ENCODE measurements around the gene MAP2. TPM values are rescaled to one million over a fixed set of nuclear protein-coding genes. Genes with fewer than 3 reads are reported as not detected.

Gene MAP2
- total and polyA plus RNA-seq, 4 donors: 0.70 to 4.2 (median 1.9) TPM

DNA sequence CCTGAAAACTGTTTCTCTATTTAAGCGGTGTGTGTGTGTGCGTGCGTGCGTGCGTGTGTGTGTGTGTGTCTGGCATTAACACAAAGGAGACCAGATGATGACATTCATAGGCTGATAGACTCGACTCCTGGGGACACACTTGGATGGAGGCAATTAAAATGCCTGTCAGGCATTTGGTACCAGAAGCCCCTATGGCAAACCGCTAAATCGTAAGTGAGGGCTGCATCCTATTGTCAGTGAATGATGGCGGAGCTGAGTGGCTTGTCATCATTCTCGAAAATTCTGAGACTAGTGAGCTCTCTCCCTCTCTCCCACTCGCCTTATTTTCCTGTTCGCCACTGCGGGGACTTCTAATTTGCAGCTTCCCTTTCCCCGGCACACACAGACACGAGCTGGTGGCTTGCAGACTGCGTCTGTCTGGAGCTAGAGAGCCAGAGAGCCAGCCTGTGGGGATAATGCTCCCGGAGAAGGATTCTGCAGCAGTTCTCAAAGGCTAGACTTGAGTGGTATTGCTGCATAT lies 155.4 kb downstream of the MAP2 start (continued):
- TF ChIP-seq NR2F2 (IDR thresholded peaks at IDR 0.05) (no peak), HNF4G (IDR thresholded peaks at IDR 0.05) (no peak), JUND (IDR thresholded peaks at IDR 0.05) (no peak)
- TF ChIP-seq, protein P1, sequence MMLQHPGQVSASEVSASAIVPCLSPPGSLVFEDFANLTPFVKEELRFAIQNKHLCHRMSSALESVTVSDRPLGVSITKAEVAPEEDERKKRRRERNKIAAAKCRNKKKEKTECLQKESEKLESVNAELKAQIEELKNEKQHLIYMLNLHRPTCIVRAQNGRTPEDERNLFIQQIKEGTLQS (IDR thresholded peaks at IDR 0.05): no peak

DNA sequence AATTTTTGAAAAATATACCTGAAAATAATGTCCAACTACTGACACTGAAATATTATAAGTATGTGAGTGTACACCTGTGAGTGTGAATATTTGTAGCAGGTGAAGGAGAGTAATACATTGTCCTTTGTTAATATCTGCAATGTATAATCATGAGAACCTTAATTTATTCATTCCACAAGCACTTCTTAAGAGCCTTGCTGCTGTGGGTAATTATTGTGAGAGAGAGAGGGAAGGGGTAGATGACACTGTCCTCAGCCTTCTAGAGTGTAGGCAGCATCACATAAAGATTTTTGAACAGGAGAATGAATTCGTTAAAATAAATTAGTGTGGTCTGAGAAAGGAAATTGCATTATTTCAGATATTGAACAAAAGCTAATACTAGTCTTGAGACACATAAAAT lies 157.2 kb downstream of the MAP2 start:
- no peaks in the 10 kb centered on the region for H3K9me3 ChIP-seq (ENCODE audit: control insufficient read depth in 4 of 4, low read length in 3 of 4)
- no peak overlapping the region for H3K4me3 ChIP-seq (ENCODE audit: low read depth in 1 of 3, low read length in 3 of 3)
- H3K36me3 ChIP-seq (ENCODE audit: control insufficient read depth in 4 of 4, insufficient read depth in 3 of 4, low read depth in 1 of 4, low read length in 3 of 4): no peaks in the 10 kb centered on the region
- H3K27ac ChIP-seq (ENCODE audit: low read depth in 1 of 2, low read length in 2 of 2): no peak overlapping the region
- no peak for DNase-seq (ENCODE audit: low spot score)
- TF ChIP-seq HNF4A (conservative IDR thresholded peaks at IDR 0.05): no peak
- no peak for TF ChIP-seq FOXA1 (IDR thresholded peaks at IDR 0.05)
- peaks cover 0 to 3% (median 0%) of the 10 kb centered on the region in 4 donors for H3K27me3 ChIP-seq (ENCODE audit: control insufficient read depth in 4 of 4, insufficient read depth in 4 of 4, low read length in 3 of 4)
- 71% methylated on average over 1 of the region's 1 CpG for WGBS
- no peaks in the 10 kb centered on the region for H3K4me1 ChIP-seq (ENCODE audit: control insufficient read depth in 4 of 4, insufficient read depth in 4 of 4, low read length in 3 of 4)
- H3K9ac ChIP-seq (ENCODE audit: low read depth in 1 of 2, low read length in 2 of 2): no peak overlapping the region

DNA sequence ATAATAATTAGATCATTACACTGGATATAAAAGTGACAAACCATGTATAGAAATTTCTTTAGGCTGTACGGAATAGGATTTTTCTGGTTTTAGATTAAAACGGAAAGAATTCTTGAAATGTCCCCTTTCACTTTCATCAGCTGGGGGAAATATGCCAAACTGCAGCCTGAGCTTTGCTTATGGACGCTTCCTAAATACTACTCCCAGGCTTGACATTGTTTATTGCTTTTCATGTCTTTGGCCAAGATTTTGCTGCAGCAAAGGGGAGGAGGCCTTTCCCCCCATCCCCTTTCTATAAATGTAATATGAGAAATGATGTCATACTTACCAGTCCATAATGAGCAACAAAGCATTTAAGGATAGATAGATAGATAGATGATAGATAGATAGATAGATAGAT lies 158.4 kb downstream of the MAP2 start:
- Histone ChIP-seq H3K9me3 (ENCODE audit: control insufficient read depth in 4 of 4, low read length in 3 of 4) (no peaks in the 10 kb centered on the region), H3K9ac (ENCODE audit: low read depth in 1 of 2, low read length in 2 of 2) (no peak overlapping the region), H3K4me1 (ENCODE audit: control insufficient read depth in 4 of 4, insufficient read depth in 4 of 4, low read length in 3 of 4) (no peaks in the 10 kb centered on the region), H3K27me3 (ENCODE audit: control insufficient read depth in 4 of 4, insufficient read depth in 4 of 4, low read length in 3 of 4) (peaks cover 0 to 3% (median 0%) of the 10 kb centered on the region in 4 donors), H3K4me3 (ENCODE audit: low read depth in 1 of 3, low read length in 3 of 3) (no peak overlapping the region), H3K27ac (ENCODE audit: low read depth in 1 of 2, low read length in 2 of 2) (no peak overlapping the region), H3K36me3 (ENCODE audit: control insufficient read depth in 4 of 4, insufficient read depth in 3 of 4, low read depth in 1 of 4, low read length in 3 of 4) (no peaks in the 10 kb centered on the region)
- WGBS: 78% methylated on average over 3 of the region's 3 CpGs
- TF ChIP-seq FOXA1 (IDR thresholded peaks at IDR 0.05) (no peak), RAD21 (IDR thresholded peaks at IDR 0.05) (no peak), JUND (IDR thresholded peaks at IDR 0.05) (no peak), HNF4G (IDR thresholded peaks at IDR 0.05) (no peak), HNF4A (conservative IDR thresholded peaks at IDR 0.05) (no peak), EGR1 (IDR thresholded peaks at IDR 0.05; ENCODE audit: low read depth in 2 of 2) (no peak), NR2F2 (IDR thresholded peaks at IDR 0.05) (no peak), SP1 (IDR thresholded peaks at IDR 0.05) (no peak), YY1 (IDR thresholded peaks at IDR 0.05) (no peak), GABPA (IDR thresholded peaks at IDR 0.05 in 1 of 2, conservative IDR thresholded peaks at IDR 0.05 in 1 of 2) (no peak), TAF1 (conservative IDR thresholded peaks at IDR 0.05) (no peak), RXRA (IDR thresholded peaks at IDR 0.05) (no peak)
- TF ChIP-seq, protein P1 (IDR thresholded peaks at IDR 0.05): no peak
- TF ChIP-seq, protein P2, sequence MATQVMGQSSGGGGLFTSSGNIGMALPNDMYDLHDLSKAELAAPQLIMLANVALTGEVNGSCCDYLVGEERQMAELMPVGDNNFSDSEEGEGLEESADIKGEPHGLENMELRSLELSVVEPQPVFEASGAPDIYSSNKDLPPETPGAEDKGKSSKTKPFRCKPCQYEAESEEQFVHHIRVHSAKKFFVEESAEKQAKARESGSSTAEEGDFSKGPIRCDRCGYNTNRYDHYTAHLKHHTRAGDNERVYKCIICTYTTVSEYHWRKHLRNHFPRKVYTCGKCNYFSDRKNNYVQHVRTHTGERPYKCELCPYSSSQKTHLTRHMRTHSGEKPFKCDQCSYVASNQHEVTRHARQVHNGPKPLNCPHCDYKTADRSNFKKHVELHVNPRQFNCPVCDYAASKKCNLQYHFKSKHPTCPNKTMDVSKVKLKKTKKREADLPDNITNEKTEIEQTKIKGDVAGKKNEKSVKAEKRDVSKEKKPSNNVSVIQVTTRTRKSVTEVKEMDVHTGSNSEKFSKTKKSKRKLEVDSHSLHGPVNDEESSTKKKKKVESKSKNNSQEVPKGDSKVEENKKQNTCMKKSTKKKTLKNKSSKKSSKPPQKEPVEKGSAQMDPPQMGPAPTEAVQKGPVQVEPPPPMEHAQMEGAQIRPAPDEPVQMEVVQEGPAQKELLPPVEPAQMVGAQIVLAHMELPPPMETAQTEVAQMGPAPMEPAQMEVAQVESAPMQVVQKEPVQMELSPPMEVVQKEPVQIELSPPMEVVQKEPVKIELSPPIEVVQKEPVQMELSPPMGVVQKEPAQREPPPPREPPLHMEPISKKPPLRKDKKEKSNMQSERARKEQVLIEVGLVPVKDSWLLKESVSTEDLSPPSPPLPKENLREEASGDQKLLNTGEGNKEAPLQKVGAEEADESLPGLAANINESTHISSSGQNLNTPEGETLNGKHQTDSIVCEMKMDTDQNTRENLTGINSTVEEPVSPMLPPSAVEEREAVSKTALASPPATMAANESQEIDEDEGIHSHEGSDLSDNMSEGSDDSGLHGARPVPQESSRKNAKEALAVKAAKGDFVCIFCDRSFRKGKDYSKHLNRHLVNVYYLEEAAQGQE (IDR thresholded peaks at IDR 0.05): no peak
- TF ChIP-seq, protein P3, sequence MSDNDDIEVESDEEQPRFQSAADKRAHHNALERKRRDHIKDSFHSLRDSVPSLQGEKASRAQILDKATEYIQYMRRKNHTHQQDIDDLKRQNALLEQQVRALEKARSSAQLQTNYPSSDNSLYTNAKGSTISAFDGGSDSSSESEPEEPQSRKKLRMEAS (IDR thresholded peaks at IDR 0.05): no peak
- TF ChIP-seq, protein P4, sequence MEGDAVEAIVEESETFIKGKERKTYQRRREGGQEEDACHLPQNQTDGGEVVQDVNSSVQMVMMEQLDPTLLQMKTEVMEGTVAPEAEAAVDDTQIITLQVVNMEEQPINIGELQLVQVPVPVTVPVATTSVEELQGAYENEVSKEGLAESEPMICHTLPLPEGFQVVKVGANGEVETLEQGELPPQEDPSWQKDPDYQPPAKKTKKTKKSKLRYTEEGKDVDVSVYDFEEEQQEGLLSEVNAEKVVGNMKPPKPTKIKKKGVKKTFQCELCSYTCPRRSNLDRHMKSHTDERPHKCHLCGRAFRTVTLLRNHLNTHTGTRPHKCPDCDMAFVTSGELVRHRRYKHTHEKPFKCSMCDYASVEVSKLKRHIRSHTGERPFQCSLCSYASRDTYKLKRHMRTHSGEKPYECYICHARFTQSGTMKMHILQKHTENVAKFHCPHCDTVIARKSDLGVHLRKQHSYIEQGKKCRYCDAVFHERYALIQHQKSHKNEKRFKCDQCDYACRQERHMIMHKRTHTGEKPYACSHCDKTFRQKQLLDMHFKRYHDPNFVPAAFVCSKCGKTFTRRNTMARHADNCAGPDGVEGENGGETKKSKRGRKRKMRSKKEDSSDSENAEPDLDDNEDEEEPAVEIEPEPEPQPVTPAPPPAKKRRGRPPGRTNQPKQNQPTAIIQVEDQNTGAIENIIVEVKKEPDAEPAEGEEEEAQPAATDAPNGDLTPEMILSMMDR (IDR thresholded peaks at IDR 0.05; ENCODE audit: low read depth, low read length, missing input control): no peak
- DNase-seq (ENCODE audit: low spot score): no peak

All from liver (tissue), 9 donors.